DMS79 treated with DMSO at 0.1 percent for 48 hours (cell line): Measurements from ENCODE around the gene HECTD2.
"Not testable (repeated sequence)": the region's sequence is repeated elsewhere in the genome, so short reads cannot be mapped to it uniquely, and the experiment has no call there.

Source experiments
- DNase-seq: peaks from one replicate; lab custom pipeline; 2025; lab: John Stamatoyannopoulos, UW

Gene HECTD2

DNA sequence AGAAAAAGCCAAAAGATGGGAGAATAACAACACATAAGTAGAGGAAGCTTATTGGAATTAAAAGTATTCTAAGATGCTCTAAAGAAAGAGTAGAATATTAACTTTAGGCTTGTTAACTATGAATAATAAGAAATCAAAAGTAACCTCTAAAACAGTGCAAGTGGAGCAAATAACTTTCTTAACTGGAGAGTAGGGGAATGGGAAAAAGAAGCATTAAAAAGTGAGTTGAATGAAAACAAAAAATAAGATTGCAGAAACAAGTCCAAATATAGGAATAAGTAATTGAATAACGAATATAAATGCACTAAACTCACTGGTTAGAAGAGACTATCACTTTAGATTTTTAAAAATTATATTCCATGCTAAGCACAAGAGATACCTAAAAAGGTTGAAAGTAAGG, 63.9 kb downstream of the HECTD2 start:
- DNase-seq, result no peak

DNA sequence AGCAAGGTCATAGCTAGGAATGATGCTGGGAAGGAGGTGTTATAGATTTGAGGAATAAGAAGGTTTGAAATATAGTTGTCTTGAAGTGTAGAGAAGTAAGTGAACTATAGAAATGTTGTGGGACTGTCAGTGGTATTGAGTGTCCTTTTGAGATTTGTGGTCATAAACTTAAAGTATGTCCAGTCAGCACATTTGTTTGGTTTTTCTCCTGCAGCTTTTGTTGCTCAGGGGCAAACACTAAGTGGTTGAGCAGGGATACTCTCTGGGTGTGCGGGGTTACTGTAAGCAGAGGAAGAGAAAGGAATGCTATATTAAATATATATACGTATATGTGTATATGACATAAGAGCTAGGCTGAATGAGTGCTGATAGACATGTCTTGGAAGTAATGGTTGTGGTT, 67.1 kb downstream of the HECTD2 start:
- DNase-seq, result no peak

DNA sequence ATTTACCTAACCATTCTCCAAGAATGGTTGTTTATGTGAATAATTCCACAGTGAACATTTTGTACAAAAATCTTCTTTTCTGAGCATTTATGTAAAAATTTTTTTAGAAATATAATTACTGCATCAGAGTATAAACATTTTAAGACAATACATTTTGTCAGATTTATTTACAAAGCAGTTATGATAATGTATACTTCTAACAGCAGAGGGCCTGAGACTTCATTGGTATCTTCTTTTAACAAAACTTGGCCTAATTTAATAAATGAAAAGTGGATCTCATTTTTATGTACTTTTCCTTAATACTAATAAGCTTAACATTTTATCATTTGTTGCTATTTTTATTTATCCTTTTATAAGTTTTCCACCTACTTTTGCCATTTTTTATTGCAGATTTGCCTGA, 69.4 kb downstream of the HECTD2 start:
- DNase-seq, result no peak

DNA sequence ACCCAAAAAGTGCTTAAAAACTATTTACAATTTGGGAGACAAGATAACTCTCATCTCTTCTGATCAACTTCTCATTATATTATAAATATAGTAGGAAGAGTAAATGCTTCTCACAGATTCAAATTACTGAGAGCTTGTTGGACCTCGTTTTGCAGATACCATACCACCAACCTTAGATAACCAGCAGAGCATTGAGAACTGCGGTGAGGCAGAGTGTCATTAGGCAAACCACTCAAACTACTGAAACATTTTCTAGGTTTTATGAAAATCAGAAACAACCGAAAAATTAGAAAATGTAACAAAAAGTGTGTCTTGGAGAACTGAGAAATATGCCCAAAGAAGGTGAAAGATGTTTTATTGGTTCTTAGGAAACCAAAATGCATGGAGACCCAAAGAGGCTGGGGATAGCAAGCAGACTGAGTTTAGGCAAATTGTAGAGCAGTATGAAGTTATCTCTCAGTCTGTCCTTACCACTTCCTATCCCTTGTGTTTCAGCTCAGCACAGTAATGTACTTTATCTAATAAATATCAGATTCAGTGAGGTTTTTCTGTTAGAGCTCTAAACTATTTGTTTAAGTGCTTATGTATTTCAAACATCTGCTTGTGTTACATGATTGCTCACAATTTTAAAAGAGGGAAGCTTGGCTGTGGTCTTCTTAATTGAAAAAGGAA, 77.9 kb downstream of the HECTD2 start:
- no peak for DNase-seq

DNA sequence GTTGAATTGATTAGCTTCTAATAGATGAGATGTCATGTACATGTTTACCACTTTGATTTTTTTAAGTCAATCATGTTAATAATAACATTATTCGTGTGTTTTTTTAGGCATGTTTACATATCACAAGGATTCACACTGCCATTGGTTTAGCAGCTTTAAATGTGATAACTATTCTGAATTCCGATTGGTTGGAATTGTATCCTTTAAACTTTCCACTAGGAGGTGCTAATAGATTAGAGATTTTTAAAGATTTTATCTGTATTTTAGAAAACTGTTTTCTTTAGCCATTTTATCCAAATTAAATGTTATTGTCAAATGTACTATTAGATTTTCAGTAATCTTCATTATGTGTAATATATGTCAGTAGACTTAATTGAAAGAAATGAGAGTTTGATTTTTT, 83.2 kb downstream of the HECTD2 start:
- DNase-seq, result no peak

DNA sequence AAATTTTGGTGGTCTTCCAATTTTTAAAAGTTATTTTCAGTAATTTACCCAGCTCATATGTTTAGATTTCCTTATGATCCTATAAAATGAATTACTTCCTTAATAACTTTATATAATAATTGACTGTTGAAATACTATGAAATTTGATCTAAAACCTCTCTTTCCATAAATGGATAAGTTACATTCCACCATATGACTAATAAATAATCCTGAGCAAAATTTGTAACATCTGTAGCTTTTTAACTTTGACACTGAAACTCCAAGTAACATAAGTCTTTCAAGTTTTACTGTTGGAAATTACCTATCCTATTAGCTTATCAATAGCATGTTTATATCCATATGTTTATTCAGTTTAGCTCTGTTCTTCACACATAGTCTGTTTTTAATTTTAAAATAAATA, 85.3 kb downstream of the HECTD2 start:
- no peak for DNase-seq

DNA sequence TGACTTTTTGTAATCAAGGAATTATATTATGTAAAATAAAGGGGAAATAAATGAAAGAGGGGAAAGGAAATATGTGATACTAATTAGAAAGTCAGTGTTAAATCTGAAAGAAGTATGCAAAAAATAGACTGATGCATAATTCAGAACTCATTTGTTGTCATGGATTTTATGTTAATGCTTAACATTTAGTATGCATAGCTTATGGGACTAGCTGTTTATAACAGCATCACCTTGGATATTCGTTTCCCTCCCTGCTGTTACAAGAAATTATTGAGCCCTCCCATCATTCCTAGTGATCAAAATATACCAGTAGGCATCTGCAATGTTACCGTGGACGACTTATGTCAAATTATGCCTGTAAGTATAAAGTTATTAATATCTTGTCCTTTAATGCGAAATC, 85.9 kb downstream of the HECTD2 start:
- DNase-seq, result no peak

DNA sequence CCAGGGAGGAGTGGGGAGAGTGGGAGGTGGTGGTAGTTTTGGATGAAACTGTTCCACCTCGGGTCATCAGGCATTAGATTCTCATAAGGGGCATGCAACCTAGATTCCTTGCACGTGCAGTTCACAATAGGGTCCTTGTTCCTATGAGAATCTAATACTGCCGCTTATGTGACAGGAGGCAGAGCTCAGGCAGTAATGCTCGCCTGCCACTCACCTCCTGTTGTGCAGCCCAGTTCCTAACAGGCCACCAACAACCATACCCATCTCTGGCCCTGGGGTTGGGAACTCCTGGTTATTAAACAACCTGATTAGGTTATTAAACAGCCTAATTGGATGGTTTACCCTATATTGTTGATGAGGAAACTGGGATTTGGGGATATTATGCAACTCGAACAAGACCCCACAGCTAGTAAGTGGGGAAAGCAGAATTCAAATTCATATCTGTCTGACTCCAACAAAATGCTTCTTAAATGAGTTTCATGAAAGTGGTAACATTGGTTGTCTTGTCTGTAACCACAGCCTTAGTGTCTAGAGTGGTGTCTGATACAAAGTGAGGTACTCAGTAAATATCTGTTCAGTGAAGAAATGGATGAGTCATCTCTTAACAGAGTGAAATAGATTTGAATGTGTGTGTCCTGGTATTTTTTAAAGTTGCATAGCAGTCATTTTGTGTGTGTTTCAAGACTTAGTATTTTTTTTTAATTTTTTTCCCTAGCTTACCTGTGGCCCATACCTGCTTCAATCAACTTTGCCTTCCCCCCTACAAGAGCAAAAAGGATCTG, 101.6 kb downstream of the HECTD2 start:
- no peak for DNase-seq

DNA sequence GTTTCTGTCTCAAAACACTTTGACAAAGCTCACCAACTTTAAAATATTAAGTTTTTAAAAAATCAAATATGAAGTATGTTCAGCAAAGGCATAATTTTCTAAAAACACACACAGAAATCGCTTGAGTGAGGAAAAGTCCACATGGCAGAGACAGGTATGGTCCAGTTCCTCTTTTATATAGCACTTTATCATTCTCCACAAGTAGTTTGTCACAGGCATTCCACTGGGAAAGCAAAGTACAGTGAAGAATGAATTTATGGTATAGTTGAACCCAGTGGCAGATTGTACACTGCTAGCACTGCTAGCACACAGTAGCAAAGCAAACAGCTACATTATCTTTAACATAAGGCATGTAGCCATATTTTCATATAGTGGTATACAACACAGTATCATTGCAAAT, 102.3 kb downstream of the HECTD2 start:
- DNase-seq, result no peak

DNA sequence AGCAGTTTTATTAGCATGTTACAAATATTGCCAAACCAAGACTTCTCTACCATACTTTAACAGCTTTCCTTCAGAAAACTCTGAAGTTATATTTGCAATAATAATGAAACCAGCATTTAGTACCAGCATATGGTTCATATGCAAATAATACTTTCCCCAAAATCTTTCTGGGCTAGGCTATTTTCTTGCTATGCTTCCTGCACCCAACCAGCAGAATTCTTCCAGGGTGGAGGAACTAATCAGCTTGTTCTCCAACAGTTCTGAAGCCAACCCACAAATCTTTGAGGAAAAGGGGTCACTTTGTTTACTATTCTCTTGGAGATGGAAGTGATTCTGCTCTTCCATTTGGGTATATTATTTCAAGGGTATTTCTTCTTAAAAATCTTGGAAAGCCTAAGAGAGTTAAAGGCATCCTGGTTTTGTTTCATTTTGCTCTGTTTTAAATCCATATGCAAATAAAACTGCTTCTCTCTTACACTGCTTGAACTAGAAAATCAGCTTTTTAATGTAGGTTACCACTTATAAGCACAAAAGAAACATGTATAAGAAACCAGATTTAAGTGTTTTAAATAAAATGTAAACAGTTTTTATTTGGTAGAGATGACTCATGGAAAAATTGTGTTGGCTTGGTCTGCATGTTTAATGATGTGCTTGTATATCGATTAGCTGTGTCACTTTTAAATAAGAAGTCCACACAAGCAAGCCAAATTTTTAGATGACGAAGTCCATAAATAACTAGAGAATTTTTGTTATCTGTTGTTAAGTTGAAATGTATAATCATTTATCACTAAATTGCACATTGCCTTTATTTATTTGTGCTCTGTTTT, 103.7 kb downstream of the HECTD2 start:
- DNase-seq, result no peak

DNA sequence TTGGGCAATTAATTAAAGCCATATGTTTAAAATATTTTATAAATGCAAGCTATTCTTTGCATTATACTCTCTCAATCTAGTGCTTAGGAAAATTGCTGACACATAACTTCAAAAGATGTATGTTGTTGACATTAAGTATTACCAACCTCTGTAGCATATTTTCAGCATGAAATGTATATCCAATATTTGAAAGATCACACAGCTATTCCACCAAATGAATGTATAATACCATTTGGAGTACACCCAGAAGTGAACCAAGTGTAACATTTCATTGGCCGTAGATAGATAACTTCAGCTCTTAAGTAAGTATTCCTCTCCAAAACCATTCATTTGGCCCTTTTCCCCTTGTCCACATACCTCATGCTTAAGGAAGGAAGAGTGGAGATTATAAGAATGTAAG, 104.6 kb downstream of the HECTD2 start:
- no peak for DNase-seq

DNA sequence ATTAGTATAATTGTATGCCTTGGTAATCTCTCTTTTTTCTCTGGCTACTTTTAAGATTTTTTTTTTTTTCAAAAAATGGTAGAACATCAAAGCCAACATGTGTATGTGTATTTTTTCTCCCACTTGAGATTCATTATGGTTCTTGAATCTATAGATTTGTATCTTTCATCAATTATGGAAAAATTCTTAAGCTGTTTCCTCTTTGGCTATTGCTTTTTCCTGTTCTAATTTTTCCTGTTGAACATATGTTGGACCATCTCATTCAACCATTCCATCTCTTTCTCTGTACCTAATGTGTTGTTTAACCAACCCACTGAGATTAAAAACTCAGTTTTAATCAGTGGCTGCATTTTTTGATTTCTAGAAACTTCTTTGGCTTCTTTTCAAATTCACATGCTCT, 107.2 kb downstream of the HECTD2 start:
- DNase-seq, result no peak

DNA sequence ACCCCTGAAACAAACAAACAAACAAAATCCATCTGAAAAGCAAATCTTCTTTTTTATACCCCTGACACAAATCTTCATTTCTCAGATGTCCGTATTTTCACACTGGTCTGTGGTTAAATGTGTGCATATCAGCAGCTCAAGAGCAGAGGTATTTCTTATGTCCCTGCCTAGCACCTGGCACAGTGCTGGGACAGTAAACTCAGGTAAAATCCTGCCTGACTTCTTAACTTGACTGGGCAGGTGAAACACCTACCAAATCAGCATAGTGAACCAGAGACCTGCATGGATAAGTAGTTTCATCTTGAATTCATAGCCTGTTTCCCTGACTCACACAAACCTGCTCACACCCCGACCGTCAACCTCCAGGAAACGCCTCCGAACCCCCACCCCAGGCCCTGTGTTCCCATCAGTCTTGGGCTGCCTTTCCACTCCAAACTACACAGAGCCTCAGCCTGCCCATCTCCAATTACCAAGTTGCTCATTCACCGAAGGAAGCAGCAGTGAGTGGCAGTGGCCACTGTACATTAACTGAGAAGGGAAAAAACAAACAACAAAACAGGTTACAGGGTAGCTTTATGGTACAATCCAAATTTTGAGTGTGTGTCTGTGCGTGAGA, 109.9 kb downstream of the HECTD2 start:
- DNase-seq, result no peak

DNA sequence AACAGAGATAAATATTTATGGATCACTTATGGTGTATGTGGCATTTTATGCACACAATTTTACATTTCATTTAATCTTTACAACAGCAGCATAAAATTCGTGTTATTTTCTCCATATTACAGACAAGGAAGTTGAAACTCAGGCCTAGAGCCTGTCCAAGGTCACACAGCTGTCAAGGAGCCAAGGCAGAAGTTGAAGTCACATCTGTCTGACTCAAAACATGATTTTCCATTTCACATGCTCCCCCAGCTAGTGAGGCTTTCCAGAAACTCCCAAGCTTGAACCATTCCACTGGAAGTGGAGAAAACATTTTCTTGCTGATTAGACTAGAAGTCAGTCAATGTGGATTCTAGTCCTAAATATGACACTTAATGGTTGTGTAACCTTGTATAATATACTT, 110.5 kb downstream of the HECTD2 start:
- no peak for DNase-seq

DNA sequence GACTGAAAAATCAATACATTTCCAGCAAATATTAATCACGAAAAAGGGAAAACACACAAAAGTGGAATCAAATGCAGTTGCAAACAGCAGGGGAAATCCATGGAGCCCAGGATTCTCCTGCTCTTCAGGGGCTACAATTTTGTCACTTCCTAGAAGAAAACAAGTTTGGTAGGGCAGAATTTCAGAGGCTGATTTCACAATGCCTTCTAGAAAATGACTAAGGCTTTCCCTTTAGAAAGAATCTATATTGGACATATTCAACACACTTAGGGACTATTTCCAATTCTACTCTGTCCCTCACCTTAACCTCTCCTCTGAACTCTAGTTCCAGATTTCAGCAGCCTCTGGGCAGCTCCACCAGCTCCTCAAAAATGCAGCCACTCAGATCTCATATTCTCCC, 111.3 kb downstream of the HECTD2 start:
- no peak for DNase-seq

DNA sequence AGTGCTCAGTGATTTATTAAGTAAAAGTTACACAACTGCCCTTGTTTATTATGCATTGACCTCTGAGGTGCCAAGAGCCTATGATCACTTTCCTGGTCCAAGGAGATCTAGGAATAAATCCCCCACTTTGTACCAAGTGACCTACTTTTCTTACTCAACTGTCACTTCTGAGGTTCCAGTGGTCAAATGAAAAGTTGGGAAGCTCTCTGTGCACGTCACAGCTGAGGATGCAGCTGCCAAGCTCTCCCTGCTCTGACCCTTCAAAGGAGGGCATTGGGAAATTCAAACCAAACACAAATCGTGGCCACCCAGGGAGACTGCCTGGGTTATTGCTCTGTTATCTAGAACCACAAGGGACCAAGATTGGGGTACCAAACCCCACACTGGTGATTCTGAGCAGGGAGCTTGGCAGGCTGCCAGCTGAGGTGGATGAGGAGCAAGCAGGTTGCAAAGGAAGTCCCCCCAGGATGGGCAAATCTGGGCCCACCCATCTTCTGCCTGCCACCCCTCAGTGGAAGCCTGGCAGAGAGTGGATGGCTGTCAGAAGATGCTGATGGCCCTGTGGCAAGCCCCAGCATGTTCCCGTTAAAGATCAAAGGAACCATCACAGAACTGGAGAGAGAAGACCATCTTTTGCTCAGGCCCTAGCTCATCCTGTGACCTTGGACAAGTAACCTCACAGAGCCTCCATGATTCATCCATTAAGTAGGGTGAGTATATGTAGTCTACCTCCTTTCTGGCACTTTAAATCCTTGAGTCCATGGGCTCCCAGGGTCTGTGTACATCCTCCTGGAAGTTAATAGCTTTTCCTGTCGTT, 116.0 kb downstream of the HECTD2 start:
- no peak for DNase-seq

DNA sequence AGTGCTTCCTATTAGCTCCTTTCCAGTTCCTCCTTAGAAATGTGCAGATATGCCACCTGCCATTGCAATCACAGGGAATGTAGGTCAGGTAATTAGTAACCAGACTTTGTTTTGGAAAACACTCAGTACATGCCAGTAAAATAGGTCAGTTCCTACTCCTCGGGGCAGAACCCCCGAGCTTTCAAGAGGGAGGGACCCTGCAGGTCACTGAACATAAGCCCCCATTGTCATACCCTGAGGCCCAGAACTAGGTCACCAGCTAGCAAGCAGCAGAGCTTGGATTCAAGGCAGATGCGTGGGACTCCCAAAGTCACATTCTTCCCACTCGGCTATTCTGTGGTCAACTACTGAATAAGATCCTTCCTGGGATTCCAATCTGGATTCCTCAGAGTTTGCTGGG, 117.9 kb downstream of the HECTD2 start:
- no peak for DNase-seq

DNA sequence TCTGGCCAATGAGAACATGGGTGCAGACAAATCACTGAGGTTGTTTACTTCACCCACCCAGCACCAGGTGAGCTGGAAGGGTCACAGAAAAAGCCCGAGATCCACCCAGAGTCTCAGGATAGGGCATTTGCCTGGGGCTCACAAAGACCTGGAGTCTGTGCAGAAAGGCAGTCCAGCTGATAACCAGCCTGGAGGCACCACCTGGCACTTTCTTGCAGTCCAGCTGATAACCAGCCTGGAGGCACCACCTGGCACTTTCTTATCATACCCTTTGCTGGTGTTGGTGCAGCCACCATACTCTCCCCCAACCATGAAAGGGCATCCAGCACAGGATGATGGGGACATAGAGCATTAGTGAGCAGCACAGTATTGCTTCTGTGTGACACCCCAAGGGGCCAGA, 118.6 kb downstream of the HECTD2 start:
- DNase-seq, result no peak

DNA sequence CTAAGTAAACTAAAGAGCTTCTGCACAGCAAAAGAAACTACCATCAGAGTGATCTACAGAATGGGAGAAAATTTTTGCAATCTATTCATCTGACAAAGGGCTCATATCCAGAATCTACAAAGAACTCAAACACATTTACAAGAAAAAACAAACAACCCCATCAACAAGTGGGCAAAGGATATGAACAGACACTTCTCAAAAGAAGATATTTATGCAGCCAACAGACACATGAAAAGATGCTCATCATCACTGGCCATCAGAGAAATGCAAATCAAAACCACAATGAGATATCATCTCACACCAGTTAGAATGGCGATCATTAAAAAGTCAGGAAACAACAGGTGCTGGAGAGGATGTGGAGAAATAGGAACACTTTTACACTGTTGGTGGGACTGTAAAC, 124.6 kb downstream of the HECTD2 start:
- not testable (repeated sequence) for DNase-seq

DNA sequence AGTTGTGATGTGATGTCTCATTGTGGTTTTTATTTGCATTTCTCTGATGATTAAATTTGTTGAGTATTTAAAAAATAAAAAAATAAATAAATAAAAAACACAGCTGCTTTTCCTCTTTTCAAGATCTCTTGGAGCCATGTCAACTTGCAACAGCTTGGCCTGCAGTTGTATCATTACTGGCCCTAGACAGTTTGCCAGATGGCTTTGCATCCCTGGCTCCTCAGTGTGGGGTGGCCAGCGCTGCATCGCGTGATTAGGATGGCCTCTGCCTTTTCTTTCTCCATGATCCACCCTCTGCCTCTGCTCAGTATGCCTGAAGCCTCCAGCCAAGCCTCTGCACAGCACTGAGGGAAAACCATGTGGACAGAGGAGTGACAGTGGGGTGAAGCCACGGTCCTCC, 126.0 kb downstream of the HECTD2 start:
- no peak for DNase-seq

DNA sequence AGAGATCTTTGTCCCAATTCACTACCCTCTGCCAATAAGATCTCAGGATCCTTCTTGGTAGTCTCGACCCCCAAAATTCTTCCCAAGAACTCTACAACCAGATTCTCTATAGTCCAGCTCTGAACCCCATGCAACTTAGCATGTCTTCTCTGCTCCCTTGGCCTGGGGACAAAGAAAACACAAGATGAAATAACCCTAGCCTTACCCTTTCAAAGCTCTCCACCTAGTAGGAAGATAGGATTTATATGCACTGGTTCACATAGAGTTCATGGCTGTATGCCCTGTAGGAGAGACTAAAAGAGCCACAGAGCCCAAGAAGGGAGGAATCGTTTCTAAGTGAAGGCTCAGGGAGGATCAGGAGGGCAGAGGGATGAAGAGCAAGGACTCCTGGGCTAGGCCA, 126.6 kb downstream of the HECTD2 start:
- no peak for DNase-seq
